SJSA1 (cell line): ENCODE data around the gene CASTOR1. TPM values are rescaled to one million over a fixed set of nuclear protein-coding genes. Genes with fewer than 3 reads are reported as not detected.

Source experiments
- DNase-seq, 2 experiments: peaks; one replicate each; pipeline ENCODE4 v3.0.0-alpha.2; 2015 to 2020; ENCODE audit warnings: low spot score in 2 of 2, low read depth in 1 of 2
- H3K27ac ChIP-seq: fragments of 250-450 bp; sonication (Bioruptor Pico); 2 replicates; pipeline ENCODE4 v1.5.1; 2020; ENCODE audit warnings: mild to moderate bottlenecking, moderate library complexity
- H3K27me3 ChIP-seq: fragments of 250-450 bp; sonication (Bioruptor Pico); replicated peaks from 2 replicates; pipeline ENCODE4 v1.5.1; 2020; ENCODE audit warnings: mild to moderate bottlenecking, moderate library complexity
- H3K36me3 ChIP-seq: fragments of 250-450 bp; sonication (Bioruptor Pico); 2 replicates; pipeline ENCODE4 v1.5.1; 2020; ENCODE audit warnings: mild to moderate bottlenecking
- H3K4me1 ChIP-seq: fragments of 250-450 bp; sonication (Bioruptor Pico); replicated peaks from 2 replicates; pipeline ENCODE4 v1.6.1; 2021; ENCODE audit warnings: mild to moderate bottlenecking
- H3K4me3 ChIP-seq: fragments of 250-450 bp; sonication (Bioruptor Pico); 2 replicates; pipeline ENCODE4 v1.5.1; 2020; ENCODE audit warnings: mild to moderate bottlenecking
- H3K9me3 ChIP-seq: fragments of 250-450 bp; sonication (Bioruptor Pico); replicated peaks from 2 replicates; pipeline ENCODE4 v1.5.1; 2020; ENCODE audit warnings: mild to moderate bottlenecking
- total RNA-seq: library from RNA; depleted of rRNA; stranded (reverse); fragments of >200 nt; shearing (Covaris generic); gene quantifications from 2 replicates; pipeline ENCODE4 v1.2.3, GENCODE V29; 2014

Gene CASTOR1
- total RNA-seq, 1 experiment from 2014 or later, result 9.1 TPM

DNA sequence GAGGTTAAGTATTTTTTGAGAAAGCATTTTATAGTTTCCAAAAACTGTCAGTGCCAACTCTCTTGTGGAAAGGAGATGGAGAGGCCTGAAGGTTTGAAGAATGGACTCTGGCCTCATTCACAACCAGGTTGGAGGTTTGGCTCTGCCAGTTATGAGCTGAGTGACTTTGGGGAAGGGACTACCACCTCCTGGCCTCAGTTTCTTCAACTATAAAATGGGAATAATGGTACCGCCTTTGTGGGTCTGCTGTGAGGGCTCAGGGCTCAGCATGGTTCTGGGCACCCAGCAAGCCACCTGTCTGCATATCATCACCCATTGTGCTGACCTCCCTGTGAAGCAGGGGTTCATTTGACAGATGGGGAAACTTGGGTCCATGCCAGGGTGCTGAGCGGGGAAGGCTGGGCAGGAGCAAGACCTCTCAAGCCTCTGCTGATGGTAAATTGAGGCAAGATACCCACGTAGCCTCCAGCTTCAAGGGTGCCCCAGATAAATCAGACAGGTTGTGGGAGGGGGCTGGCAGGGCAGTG is 39.2 kb downstream of the CASTOR1 start:
- Histone ChIP-seq H3K27ac (no peak overlapping the region), H3K4me3 (no peak overlapping the region), H3K9me3 (no peaks in the 10 kb centered on the region), H3K27me3 (no peaks in the 10 kb centered on the region), H3K4me1 (peaks cover 84% of the 10 kb centered on the region), H3K36me3 (peaks cover 17% of the 10 kb centered on the region)
- DNase-seq, result no peak

- no peak for DNase-seq
- no peaks in the 10 kb centered on the region for H3K27me3 ChIP-seq
- H3K9me3 ChIP-seq, result no peaks in the 10 kb centered on the region
- H3K36me3 ChIP-seq, result peaks cover 19% of the 10 kb centered on the region
- no peak overlapping the region for H3K4me3 ChIP-seq
- H3K27ac ChIP-seq, result no peak overlapping the region
- peaks cover 76% of the 10 kb centered on the region for H3K4me1 ChIP-seq
Observed at GRCh38 chr22:30249049-30250038, 40.0 kb downstream of the CASTOR1 start.

DNA sequence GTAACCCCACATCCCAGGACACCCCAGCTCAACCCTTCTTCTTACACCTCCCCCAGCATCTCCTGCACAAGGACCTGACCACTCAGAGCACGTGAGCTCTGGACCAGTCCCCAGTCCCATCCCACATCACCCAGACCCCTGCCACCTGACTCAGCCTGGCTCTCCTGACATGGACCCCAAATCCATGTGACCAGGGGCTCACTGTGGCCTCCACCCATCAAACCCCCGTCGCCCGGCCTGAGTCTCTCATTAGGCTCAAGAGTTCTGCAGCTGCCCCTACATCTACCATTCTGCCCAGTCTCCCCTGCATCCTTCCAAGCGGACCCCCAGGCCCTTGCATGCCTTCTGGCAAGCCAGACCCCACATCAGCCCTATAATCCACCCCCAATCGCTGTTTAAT is 40.8 kb downstream of the CASTOR1 start:
- peaks cover 24% of the 10 kb centered on the region for H3K36me3 ChIP-seq
- H3K9me3 ChIP-seq, result no peaks in the 10 kb centered on the region
- H3K27me3 ChIP-seq, result no peaks in the 10 kb centered on the region
- no peak for DNase-seq
- H3K4me1 ChIP-seq, result peaks cover 67% of the 10 kb centered on the region
- no peak overlapping the region for H3K4me3 ChIP-seq
- no peak overlapping the region for H3K27ac ChIP-seq

DNA sequence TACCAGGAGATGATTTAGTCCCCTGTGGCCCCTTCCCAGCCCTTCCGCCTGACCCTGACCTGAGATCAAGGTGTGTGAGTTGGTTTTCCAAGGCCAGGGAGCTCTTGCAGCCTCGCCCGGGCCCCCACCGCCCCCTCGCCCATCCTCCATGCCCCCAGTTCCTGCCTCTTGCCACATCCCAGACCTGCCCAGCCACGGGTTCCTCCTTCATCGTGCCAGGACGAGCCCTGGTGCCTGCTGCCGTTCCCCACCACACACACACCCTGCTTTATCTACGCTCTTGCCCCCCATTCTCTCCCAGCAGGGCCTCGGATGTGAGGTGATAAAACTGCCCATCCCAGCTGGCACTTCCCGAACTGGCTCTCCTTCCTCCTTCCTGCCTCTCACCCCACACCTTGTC is 41.3 kb downstream of the CASTOR1 start:
- peaks cover 24% of the 10 kb centered on the region for H3K36me3 ChIP-seq
- H3K4me1 ChIP-seq, result peaks cover 64% of the 10 kb centered on the region
- no peak overlapping the region for H3K27ac ChIP-seq
- no peaks in the 10 kb centered on the region for H3K27me3 ChIP-seq
- no peak for DNase-seq
- no peak overlapping the region for H3K4me3 ChIP-seq
- H3K9me3 ChIP-seq, result no peaks in the 10 kb centered on the region

GRCh38 chr22:30247561-30247960 is 41.7 kb downstream of the CASTOR1 start:
- H3K4me3 ChIP-seq, result no peak overlapping the region

GRCh38 chr22:30246814-30247376 is 42.4 kb downstream of the CASTOR1 start:
- H3K27me3 ChIP-seq, result no peaks in the 10 kb centered on the region
- H3K4me3 ChIP-seq, result peak overlapping the region; percentile 43
- no peaks in the 10 kb centered on the region for H3K9me3 ChIP-seq
- peaks cover 53% of the 10 kb centered on the region for H3K4me1 ChIP-seq
- no peak for DNase-seq
- H3K27ac ChIP-seq, result no peak overlapping the region
- H3K36me3 ChIP-seq, result peaks cover 16% of the 10 kb centered on the region

More at GRCh38 chr22:30247561-30247960, 41.7 kb downstream of the CASTOR1 start:
- no peak for DNase-seq
- Histone ChIP-seq H3K9me3 (no peaks in the 10 kb centered on the region), H3K27ac (no peak overlapping the region), H3K27me3 (no peaks in the 10 kb centered on the region), H3K4me1 (peaks cover 60% of the 10 kb centered on the region), H3K36me3 (peaks cover 20% of the 10 kb centered on the region)

DNA sequence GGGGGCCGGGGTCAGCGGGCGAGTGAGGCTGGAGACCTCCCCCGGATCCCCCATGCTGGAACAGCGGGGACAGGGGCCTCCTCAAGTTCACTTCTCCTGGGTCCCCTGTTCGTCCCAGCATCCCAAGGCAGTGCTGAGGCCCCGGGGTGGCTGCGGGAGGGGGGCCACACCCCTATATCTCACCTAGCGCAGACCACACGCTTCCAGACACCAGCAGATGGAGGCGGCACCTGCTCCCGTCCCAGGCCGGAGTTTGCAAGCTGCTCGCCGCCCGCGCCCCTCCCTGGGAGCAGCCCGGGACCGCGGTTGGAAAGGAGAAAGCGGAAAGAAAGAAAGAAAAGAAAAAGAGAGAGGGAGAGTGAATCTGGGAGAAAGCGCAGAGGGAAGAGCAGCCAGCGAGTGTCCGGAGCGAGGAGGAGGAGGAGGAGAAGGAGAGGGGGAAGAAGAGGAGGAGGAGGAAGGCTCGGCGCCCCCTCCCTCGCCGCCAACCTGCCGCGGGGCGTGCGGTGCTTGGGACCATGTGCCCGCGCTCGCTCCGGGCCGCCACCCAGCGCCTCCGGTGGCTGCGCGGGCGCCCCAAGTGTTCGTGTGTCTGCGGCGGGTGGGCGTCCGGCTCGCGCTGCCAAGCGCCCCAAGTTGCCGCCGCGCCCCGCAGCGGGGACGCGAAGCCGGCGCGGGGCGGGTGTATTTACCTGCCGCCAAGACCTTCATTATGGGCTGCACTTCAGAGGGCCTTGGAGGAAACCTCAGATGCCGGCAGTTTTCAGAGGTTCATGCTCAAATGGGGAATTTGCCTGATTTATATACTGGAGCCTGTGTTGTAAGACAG is 43.1 kb downstream of the CASTOR1 start, which contains the start of gene LIF:
LIF (minus strand) TSS at position 775 of the 829 bp plus-strand sequence; CDS start at position 711, 64 bp downstream.
- peak within 1 kb of the TSS; percentile 43 for H3K4me3 ChIP-seq
- H3K27me3 ChIP-seq, result no peaks in the 10 kb centered on the region
- no peak within 1 kb of the TSS for H3K27ac ChIP-seq
- peaks cover 15% of the 10 kb centered on the region for H3K36me3 ChIP-seq
- DNase-seq, result no peak
- H3K9me3 ChIP-seq, result no peaks in the 10 kb centered on the region
- peaks cover 49% of the 10 kb centered on the region for H3K4me1 ChIP-seq

DNA sequence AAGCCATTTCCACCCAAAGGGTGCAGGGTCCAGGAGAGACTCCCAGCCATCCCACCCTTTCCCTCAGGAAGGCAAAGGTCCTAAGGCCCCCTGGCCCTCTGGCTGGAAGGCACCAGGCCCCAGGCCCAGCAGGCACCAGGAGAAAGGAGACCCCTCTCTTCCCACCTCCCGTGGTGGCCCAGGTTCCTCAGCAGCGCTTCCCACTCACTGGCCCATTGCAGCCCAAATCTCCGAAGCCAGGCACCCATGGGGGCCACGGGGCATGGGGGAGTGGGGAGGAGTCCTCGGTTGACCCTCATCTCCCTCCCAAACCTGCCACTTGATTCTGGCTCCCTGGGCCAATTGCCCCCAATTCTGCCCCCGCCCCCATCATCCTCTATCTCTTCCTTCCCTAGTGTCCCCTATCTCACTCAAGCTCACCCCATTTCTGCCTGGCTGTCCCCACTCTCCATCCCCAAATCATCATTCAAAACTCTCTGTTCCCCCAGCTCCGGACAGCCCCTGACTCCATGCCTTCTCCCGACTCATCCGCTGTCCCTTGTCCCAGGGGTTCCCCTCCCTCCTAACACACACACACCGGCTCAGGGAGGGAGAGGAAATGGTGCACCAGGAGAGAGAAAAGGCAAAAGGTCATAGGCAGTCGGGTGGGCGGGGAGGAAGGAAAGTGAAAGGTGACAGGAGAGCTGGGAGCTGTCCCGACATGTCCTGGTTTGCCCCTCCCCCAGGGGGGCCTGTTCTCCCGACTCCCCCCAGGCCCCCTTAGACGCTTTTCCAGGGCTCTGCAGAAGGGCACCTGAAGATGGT is 43.9 kb downstream of the CASTOR1 start:
- DNase-seq, result no peak
- H3K9me3 ChIP-seq, result no peaks in the 10 kb centered on the region
- no peaks in the 10 kb centered on the region for H3K27me3 ChIP-seq
- H3K27ac ChIP-seq, result no peak overlapping the region
- H3K36me3 ChIP-seq, result peaks cover 11% of the 10 kb centered on the region
- peak overlapping the region; percentile 43; the same call in 1 of the 2 replicates for H3K4me3 ChIP-seq
- H3K4me1 ChIP-seq, result peaks cover 49% of the 10 kb centered on the region

- no peak overlapping the region for H3K4me3 ChIP-seq
- no peaks in the 10 kb centered on the region for H3K9me3 ChIP-seq
- no peak overlapping the region for H3K27ac ChIP-seq
- peaks cover 45% of the 10 kb centered on the region for H3K4me1 ChIP-seq
- H3K36me3 ChIP-seq, result peaks cover 11% of the 10 kb centered on the region
- no peaks in the 10 kb centered on the region for H3K27me3 ChIP-seq
- no peak for DNase-seq
Observed at GRCh38 chr22:30244641-30245040, 44.7 kb downstream of the CASTOR1 start.

DNA sequence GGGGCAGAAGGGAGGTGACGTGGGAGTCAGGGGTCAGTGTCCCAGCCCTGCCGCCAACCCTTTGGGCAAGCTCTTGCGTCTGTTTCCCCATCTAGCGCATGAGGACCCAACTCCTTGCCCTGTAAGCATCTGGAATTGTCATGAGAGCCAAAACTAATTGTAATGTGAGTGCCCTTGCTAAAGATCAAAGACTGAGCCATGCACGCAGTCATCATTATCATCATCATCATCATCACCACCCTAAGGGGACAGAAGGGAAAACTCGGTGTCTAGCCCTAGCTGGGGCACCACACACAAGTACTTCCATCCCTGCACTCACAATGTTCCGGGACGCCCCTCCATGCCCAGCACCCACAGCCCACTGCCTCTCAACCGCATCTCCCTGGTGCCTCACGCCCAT is 45.2 kb downstream of the CASTOR1 start:
- Histone ChIP-seq H3K4me3 (no peak overlapping the region), H3K4me1 (peaks cover 45% of the 10 kb centered on the region), H3K27ac (no peak overlapping the region), H3K9me3 (no peaks in the 10 kb centered on the region), H3K36me3 (peaks cover 11% of the 10 kb centered on the region), H3K27me3 (no peaks in the 10 kb centered on the region)
- no peak for DNase-seq

- peaks cover 46% of the 10 kb centered on the region for H3K4me1 ChIP-seq
Observed at GRCh38 chr22:30243661-30244060, 45.6 kb downstream of the CASTOR1 start.

DNA sequence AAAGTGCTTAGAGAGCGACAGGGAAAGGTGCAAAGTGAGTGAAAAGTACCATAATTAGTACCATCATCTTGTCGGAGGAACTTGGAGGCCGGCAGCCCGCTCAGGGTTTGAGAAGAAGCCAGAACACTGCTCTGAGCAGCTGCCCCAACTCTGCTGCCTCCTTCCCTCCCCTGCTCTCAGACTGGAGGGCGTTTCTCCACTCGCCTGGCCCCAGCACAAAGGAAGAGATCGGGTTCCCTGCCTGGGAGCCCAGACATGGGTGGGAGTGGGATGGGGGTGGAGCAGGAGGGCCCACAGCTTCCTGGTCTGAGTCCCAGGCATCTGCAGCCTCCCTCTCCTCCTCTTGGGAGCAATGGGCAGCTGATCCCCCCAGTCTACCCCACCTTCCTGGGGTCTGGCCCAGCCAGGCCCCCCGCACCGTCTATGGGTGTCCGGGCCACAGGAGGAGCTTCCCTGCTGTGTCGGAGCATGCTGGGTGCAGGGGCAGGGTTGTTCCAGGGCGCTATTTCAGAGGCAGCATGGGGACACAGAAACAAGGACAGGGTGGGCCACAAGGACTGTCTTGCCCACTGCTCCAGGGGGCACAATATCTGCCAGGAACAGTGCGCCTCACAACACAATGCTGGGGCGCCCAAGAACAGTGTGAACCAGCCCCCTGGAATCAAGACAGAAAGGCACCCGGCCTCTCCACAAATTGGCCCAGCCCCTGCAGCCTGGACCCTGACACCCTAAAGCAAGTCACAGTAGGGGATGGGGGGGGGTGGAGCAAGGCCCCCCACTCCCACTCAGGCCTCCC is 47.5 kb downstream of the CASTOR1 start:
- H3K9me3 ChIP-seq, result no peaks in the 10 kb centered on the region
- no peak overlapping the region for H3K27ac ChIP-seq
- H3K4me1 ChIP-seq, result peaks cover 53% of the 10 kb centered on the region
- no peak overlapping the region for H3K4me3 ChIP-seq
- H3K27me3 ChIP-seq, result no peaks in the 10 kb centered on the region
- no peak for DNase-seq
- H3K36me3 ChIP-seq, result peaks cover 11% of the 10 kb centered on the region

More at GRCh38 chr22:30243661-30244060, 45.6 kb downstream of the CASTOR1 start:
- DNase-seq, result no peak
- Histone ChIP-seq H3K27ac (no peak overlapping the region), H3K4me3 (no peak overlapping the region), H3K36me3 (peaks cover 11% of the 10 kb centered on the region), H3K27me3 (no peaks in the 10 kb centered on the region), H3K9me3 (no peaks in the 10 kb centered on the region)
